Natural killer cell (primary cell): ENCODE measurements around the gene PID1. TPM values are rescaled to one million over a fixed set of nuclear protein-coding genes. Genes with fewer than 3 reads are reported as not detected.

Source experiments
- ATAC-seq, 3 donors: fragments of 150-1000 bp in 2 of 3; fragments of 200-7000 bp in 1 of 3; cut with Tn5 transposase; 1 replicate in 1 of 3; 2 replicates in 2 of 3; pipeline ENCODE4 v1.10.0; 2021; ENCODE audit warnings: mild to moderate bottlenecking in 2 of 3, moderate library complexity in 2 of 3
- DNase-seq, 2 donors: peaks; one replicate each; pipeline versions ENCODE4 v3.0.0 to v3.0.0-alpha.2; 2013 to 2021; ENCODE audit warnings: mixed read lengths in 1 of 2
- H3K27ac ChIP-seq: one replicate; pipeline ENCODE4 v1.5.1; 2013; ENCODE audit warnings: mild to moderate bottlenecking, low read length
- H3K27me3 ChIP-seq: one replicate; pipeline ENCODE4 v1.6.1; 2013; ENCODE audit warnings: low read length; ENCODE audit not compliant: control insufficient read depth, insufficient read depth
- H3K36me3 ChIP-seq: one replicate; pipeline ENCODE4 v1.6.1; 2013; ENCODE audit warnings: low read length; ENCODE audit not compliant: control insufficient read depth, insufficient read depth
- H3K4me1 ChIP-seq: one replicate; pipeline ENCODE4 v1.6.1; 2013; ENCODE audit warnings: low read length; ENCODE audit not compliant: control insufficient read depth, insufficient read depth
- H3K4me3 ChIP-seq: one replicate; pipeline ENCODE4 v1.5.1; 2013; ENCODE audit warnings: low read length
- H3K9me3 ChIP-seq: one replicate; pipeline ENCODE4 v1.6.1; 2013; ENCODE audit warnings: low read length; ENCODE audit not compliant: control insufficient read depth, insufficient read depth
- H3K27ac Mint-ChIP-seq, 2 donors: one replicate each; pipeline ENCODE4 v1.8.0; 2022; ENCODE audit warnings: mild to moderate bottlenecking in 2 of 2, mixed read lengths in 2 of 2, moderate library complexity in 1 of 2
- H3K27me3 Mint-ChIP-seq, 2 donors: one replicate each; pipeline ENCODE4 v1.8.0; 2022; ENCODE audit warnings: low read depth in 2 of 2, mixed read lengths in 2 of 2
- H3K36me3 Mint-ChIP-seq: one replicate; pipeline ENCODE4 v1.8.0; 2022; ENCODE audit warnings: mixed read lengths
- H3K4me1 Mint-ChIP-seq, 2 donors: one replicate each; pipeline ENCODE4 v1.8.0; 2022; ENCODE audit warnings: mixed read lengths in 2 of 2
- H3K4me3 Mint-ChIP-seq: one replicate; pipeline ENCODE4 v1.8.0; 2022; ENCODE audit warnings: mild to moderate bottlenecking, moderate library complexity, mixed read lengths
- H3K9me3 Mint-ChIP-seq, 2 donors: one replicate each; pipeline ENCODE4 v1.8.0; 2022; ENCODE audit warnings: mixed read lengths in 2 of 2
- CTCF ChIP-seq: fragments of 200-600 bp; IDR thresholded peaks from one replicate; pipeline ENCODE4 v1.8.0; 2022; ENCODE audit warnings: antibody characterized with exemption
- WGBS: methylation state at CpG from one replicate; pipeline ENCODE4 v1.1.7; 2013; ENCODE audit warnings: missing lambda C conversion rate; ENCODE audit not compliant: insufficient coverage; 5-methylcytosine and 5-hydroxymethylcytosine counted together
- intact Hi-C: fragments of 100-400 bp; cut with micrococcal nuclease; formaldehyde crosslinking; loops from one replicate; pipeline ENCODE4 v1.14.2; 2022
- total RNA-seq, 4 donors: library from RNA; stranded (reverse); fragments of 120-200 nt in 1 of 4; gene quantifications; one replicate each; pipeline versions ENCODE4 v1.2.3 to v1.2.4, GENCODE V29; 2013 to 2022

PID1 gene
- total RNA-seq, 3 donors from 2014 or later (not counting 1 experiment from before 2014, with no cell fraction given): 0.56 to 3.0 (median 1.0) TPM

GRCh38 chr2:229282758-229283546 lies 11.9 kb upstream of the PID1 start:
- Histone ChIP-seq H3K4me1 (no peaks in the 10 kb centered on the region), H3K27me3 (no peaks in the 10 kb centered on the region), H3K9me3 (no peaks in the 10 kb centered on the region), H3K36me3 (no peaks in the 10 kb centered on the region), H3K27ac (no peak overlapping the region), H3K4me3 (no peak overlapping the region)
- H3K9me3 Mint-ChIP-seq: no peaks in the 10 kb centered on the region
- TF ChIP-seq CTCF: no peak
- intact Hi-C loops: no loop called here
- no peaks in the 10 kb centered on the region for H3K4me1 Mint-ChIP-seq
- ATAC-seq (peak in 1 of 3 donors; percentile 29), DNase-seq (no peak)
- H3K27ac Mint-ChIP-seq: no peak overlapping the region
- H3K27me3 Mint-ChIP-seq: no peaks in the 10 kb centered on the region
- H3K4me3 Mint-ChIP-seq: no peak overlapping the region
- 65% methylated on average over 5 of the region's 5 CpGs for WGBS
- H3K36me3 Mint-ChIP-seq: no peaks in the 10 kb centered on the region

GRCh38 chr2:229279516-229279915 lies 8.4 kb upstream of the PID1 start:
- ATAC-seq (no peak), DNase-seq (no peak)
- Histone ChIP-seq H3K4me3 (no peak overlapping the region), H3K9me3 (no peaks in the 10 kb centered on the region), H3K36me3 (no peaks in the 10 kb centered on the region), H3K27ac (no peak overlapping the region), H3K4me1 (no peaks in the 10 kb centered on the region), H3K27me3 (no peaks in the 10 kb centered on the region)
- Mint-ChIP-seq H3K9me3 (no peaks in the 10 kb centered on the region), H3K27ac (no peak overlapping the region), H3K4me3 (no peak overlapping the region), H3K4me1 (no peaks in the 10 kb centered on the region), H3K27me3 (no peaks in the 10 kb centered on the region), H3K36me3 (no peaks in the 10 kb centered on the region)
- intact Hi-C loops: no loop called here
- no peak for TF ChIP-seq CTCF
- 100% methylated on average over 1 of the region's 4 CpGs for WGBS

- no peaks in the 10 kb centered on the region for H3K9me3 ChIP-seq
- H3K4me3 Mint-ChIP-seq: no peak overlapping the region
- H3K4me1 ChIP-seq: no peaks in the 10 kb centered on the region
- no peak for TF ChIP-seq CTCF
- no peak overlapping the region for H3K27ac Mint-ChIP-seq
- no peak overlapping the region for H3K4me3 ChIP-seq
- no peak for DNase-seq
- H3K36me3 ChIP-seq: no peaks in the 10 kb centered on the region
- H3K27ac ChIP-seq: no peak overlapping the region
- H3K4me1 Mint-ChIP-seq: no peaks in the 10 kb centered on the region
- intact Hi-C loops: no loop called here
- H3K27me3 ChIP-seq: peaks cover 3% of the 10 kb centered on the region
- H3K36me3 Mint-ChIP-seq: no peaks in the 10 kb centered on the region
- no peak for ATAC-seq
- H3K9me3 Mint-ChIP-seq: no peaks in the 10 kb centered on the region
- peaks cover 0 to 6% of the 10 kb centered on the region in 2 donors for H3K27me3 Mint-ChIP-seq
These were observed 4.4 kb upstream of the PID1 start for GRCh38 chr2:229275506-229275905.
